ENCODE data around the gene CHST11.

CHST11 gene

DNA sequence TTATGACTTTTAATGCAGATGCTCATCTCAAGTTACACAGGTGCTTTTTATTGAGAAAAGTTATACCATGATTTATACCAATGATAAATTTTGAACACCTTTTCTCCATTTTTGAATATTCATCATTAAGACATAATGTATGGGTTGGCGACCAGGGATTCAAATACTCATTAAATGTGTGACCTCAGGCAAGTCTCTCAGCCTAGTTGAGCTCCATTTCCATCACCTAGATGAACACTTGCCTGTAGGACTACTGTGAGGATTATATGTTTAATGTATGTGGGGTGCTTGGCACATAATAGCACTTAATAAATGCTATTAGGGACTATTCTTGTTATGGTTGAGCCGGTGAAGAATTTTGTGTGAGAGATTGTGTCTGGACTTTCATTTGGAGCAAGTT is 228.6 kb downstream of the CHST11 start:
- intact Hi-C loops (cut with DNase I): no loop called here
- DNase-seq: no peak

DNA sequence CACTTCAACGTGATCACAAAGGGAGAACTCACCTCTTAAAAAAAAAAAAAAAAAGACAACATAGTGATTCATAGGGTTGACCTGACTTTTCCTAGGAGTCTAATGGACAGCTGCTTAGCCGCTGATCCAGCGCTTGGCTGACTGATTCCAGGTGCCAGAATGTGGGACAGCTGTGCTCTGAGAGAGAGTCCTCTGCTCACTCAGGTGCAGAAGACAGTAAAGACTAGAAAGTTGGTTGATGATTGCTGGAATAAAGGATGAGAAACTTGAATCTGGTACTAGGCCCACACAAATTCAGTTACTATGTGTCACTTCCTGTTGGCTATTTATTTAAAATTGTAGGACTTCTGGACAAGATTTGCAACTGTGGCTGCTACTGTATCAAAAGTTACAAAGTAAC is 229.4 kb downstream of the CHST11 start:
- no peak for DNase-seq
- intact Hi-C loops (cut with DNase I): no loop called here

DNA sequence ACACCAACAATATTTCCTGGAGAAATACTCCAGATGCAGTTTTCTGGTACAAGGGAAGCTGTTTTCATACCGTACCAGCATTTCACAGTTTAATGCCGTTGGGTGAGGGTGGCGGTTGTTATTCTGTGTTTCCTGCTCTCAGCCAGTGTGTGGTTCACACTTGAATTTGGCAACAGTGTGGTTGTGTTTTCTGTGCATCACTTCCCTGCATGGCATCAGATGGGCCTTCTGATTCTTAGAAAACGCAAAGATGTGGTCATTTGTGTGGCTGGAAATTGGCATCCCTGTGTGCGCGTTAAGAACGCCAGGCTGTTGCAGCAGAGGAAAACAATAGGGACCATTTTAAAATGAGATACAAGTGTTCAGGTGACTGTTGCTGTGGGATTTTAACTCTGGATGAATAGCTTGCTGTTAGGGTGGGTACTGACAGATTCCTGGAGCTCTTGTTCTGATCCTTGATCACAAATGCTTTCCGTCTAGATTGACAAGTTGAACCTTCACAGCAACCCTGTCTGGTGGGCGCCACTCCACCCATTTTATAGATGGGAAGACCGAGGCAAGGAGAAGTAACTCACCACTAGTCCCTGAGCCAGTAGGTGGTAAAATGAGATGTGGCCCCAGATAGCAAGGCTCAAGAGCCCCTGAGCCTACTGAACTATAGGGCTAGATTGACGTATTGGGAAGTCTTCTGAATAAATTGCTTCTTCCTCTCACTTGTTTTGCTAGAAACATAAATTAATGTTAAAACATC is 231.2 kb downstream of the CHST11 start:
- DNase-seq: no peak
- intact Hi-C loops (cut with DNase I): no loop called here

DNA sequence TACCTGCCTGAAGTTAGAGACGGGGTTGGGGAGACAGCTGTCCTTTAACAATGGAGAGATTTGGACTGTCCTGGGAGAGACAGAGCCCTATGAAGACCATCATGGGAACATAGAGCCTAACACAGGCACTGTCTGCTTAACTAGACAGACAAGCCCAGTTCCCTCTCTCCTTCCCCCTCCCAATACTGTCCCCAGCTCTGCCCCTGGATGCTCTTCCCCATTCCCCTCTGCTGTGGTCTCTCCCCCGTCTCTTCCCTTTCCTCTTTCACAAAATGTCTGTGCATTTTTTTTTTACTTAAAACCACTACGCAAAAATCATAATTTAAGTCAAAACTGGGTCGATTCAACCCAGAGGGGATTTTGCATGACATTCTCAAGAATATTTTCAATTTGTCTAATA is 232.9 kb downstream of the CHST11 start:
- intact Hi-C loops (cut with DNase I): no loop called here
- no peak for DNase-seq

DNA sequence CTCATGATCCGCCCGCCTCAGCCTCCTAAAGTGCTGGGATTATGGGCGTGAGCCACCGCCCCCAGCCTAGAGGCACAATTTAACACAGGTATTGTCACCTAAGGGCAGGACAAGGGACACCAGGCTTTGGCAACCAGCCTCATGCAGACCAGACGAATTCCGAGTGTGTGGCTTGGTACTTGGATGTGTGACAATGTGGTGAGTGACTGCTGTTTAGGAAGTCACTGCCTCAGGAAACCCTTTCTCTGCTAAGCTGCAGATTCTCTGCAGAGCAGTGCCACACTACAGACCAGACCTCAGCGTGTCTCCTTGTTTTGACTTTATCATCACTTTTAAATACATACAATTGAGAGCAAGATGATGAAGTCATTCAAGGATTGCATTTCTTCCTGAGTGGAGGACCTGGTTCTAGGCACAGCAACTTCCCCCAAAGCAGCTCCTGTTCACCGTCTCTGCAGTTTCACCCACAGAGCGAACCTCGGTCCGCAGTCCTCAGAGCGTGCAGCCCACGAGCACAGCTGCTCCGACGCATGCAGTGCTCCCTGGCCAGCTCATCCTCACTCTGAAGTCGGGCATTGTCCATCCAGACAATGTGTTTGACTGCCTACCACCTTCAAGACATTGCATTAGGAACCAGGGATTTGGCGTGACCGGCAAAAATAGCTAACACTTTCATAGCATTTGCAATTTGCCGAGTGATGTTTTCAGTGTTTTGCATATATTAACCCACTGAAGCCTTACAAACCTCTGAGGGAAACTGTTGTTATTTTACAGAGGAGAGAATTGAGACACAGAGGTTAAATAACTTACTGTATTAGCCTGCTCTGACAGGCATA is 235.2 kb downstream of the CHST11 start:
- no peak for DNase-seq

DNA sequence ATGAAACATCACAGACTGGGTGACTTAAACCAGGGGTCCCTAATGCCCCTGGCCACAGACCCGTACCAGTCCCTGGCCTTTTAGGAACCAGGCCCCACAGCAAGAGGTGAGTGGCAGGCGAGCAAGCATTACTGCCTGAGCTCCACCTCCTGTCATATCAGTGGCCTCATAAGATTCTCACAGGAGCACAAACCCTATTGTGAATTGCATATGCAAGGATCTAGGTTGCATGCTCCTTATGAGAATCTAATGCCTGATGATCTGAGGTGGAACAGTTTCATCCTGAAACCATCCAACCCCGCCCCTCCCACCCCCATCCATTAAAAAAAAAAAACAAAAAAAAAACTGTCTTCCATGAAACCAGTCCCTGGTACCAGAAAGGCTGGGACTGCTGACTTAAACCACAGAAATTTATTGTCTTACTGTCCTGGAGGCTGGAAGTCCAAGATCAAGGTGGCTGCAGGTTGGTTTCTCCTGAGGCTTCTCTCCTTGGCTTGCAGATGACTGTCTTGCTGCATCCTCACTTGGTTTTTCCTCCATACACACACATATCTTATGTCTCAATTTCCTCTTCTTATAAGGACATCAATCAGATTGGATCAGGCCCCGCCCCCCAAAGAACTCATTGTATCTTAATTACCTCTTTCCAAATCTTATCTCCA is 235.9 kb downstream of the CHST11 start:
- no peak for DNase-seq
- intact Hi-C loops (cut with DNase I): no loop called here

More for the DNA sequence above, 235.2 kb downstream of the CHST11 start:
- intact Hi-C loops (cut with DNase I): no loop called here

DNA sequence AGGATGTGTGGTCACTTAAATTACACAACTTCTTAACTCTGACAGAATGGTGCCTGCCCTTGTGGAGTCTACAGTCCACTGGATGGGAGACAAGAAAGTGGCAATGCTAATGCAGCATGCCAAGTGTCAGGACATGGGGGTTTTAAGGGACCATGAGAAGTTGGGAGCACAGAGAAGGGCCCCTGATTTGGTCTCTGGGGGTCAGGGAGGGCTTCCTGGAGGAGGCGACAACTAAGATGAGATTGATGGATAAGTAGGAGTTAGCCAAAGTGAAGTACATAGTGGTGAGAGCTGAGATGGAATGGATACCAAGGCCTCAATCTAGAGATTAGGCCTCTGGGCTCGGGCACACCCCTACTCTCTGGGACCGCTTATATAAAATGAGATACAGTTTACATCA is 236.7 kb downstream of the CHST11 start:
- DNase-seq: no peak
- intact Hi-C loops (cut with DNase I): no loop called here

DNA sequence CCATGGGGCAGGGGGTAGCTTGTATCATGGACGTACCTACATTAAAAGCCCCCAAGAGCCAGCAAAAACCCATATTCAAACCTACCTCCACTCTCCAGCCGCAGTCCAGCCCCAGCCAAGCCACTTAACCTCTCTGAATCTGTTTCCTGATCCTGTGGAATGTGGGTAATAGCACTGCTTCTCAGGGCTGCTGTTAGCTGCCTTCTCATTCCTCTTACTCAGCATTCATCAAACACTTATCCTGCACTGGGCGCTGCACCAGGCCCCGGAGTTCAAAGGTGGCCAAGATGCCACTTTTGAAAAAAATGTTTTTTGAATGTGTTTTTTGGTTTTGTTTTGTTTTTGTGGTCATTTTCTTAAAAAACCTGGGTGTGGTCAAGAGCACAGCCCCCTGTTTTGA is 237.4 kb downstream of the CHST11 start:
- no peak for DNase-seq
- intact Hi-C loops (cut with DNase I): no loop called here

DNA sequence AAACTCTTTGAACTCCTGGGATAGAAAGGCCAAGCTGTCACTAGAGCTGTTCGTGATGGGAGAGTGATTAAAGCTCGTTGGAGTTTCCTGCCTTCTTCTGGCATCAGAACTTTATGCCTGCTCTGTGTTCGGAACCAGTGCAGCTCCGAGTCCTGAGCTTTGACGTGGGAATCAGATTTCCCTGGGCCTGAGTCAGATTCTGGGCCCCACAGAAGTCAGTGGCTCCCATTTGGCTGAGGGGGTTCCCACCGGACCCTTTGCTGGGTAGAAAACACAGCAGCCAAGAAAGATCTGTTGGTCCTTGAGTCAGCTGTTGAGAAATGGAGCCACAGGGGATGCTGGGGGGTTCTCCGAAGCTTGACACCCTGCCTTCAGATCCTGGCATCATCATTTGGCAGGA is 238.0 kb downstream of the CHST11 start:
- intact Hi-C loops (cut with DNase I): no loop called here
- no peak for DNase-seq

DNA sequence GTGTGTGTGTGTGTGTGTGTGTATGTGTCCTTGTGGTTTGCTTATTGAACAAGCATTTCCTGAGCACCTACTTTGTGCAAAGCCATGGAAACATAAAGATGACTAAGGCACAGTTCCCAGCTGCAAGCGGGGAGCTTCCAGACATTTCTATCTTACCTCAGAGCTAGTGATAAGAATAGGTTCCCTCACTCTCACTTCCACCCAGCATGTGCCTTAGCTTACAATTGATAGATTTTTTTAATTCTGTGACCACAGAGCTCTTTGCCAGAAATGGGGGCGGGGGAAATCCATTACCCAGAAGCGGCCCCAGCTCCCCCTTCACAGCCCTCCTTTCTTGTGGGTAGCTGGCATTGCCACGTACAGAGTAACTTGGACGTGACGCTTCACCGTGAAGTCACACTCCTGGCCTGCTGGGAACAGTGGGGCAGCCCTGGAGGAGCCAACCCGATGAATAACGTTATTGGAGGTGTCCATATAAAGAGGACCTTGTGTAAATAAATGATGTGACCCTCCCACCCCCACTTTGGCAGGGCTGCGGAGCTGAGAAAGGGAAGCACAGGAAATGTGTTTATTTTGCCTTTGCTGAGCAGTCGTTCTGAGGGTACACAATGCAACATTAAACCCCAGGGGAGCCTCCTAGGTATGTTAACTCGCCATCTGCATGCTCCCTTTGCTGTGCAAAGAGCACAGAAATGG is 238.9 kb downstream of the CHST11 start:
- intact Hi-C loops (cut with DNase I): no loop called here
- DNase-seq: peak in 2 of 42 donors; percentile 34 to 67

DNA sequence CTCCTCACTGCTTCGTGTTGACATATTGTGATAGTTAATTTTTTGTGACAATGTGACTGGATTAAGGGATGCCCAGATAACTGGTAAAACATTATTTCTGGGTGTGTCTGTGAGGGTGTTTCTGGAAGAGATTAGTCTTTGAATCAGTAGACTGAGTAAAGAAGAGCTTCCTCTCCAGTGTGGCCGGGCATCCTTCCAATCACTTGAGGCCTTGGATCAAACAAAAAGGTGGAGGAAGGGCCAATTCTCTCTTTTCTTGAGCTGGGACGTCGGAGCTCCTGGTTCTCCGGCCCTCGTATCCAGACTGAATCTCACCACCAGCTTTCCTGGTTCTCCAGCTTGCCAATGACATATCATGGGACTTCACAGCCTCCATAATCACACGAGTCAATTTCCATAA is 240.4 kb downstream of the CHST11 start:
- intact Hi-C loops (cut with DNase I): no loop called here
- no peak for DNase-seq

DNA sequence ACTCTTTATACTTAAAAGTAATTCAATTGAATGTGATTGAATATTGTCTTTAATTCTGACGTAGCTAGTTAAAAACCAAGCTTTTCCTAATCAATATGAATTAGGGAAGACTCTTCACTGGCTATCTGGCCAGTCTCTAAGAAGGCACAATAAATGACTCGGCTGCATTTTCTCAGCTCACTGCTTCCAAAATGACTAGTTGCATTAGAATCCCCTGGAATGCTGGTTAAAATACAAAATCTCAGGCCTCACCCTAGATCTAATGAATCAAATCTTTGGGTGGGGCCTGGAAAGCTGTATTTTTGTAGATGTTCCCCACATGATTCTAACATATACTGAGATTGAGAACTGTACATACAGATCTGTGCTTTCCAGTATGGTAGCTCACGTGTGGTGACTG is 242.1 kb downstream of the CHST11 start:
- no peak for DNase-seq
- intact Hi-C loops (cut with DNase I): no loop called here

DNA sequence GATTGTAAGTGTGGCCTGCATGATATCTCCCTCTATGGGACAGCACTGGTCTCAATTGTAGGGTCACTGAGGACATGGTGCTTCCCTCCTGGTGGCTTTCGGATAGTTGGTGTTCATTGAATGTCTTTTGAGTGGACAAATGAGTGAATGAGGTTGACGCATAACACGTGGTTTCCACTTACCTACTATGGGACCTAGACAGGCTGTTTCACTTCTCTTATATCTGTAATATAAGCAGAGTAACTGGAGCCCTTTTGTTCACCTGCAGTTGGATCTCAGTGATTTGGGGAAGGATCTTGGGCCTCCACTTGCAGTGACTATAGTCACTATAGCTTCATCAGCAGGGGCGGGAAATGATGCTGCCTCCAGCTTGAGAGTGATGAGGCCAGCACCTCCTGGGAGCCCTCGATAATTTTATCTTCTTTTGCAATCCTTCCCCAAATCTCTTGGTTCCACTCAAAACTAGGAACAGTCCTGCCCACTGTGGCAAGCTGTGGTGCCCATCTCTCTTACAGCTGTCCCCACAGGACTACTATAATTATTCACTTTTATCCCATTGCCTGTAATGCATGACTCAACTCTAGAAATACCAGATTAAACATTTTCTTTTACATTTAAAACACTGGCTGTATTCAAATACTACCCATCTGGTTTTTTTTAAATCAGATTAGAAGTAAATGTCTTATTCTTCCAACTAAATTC is 242.9 kb downstream of the CHST11 start:
- intact Hi-C loops (cut with DNase I): no loop called here
- DNase-seq: no peak

DNA sequence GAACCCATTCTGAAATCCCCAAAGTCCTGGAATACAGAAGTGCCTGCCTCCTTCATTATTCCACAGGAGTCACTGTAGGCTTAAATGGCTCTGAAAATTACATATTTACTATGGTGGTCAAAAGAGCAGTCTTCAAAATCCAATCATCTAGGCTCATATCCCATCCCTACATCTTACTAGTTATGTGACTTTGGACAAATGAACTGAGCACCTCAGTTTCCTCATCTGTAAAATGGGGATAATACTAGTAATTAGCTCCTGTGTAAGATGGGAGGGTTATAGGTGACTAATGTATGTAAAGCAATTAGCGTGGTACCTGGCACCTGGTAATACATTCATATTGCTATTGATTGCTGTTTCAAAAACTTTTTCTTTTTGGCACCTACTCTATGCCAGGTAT is 243.6 kb downstream of the CHST11 start:
- DNase-seq: no peak
- intact Hi-C loops (cut with DNase I): no loop called here

DNA sequence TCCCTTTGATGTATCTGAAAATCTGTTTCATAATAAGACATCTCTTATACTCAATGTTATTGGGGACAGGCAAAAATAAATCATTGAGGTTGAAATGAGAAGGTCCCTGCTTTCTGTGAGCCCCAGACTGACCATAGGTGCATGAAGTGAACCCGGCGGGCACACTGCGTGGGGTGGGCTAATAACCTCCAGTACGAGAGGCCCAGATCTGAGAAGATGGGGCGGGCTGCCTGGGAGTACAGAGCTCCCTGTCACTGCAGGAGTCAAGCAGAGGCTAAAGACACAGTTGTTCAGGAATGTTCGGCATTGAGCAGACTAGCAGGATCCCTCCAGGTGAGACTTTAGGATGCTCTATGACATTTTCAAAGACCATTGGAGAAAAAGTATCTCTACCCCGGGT is 244.6 kb downstream of the CHST11 start:
- DNase-seq: no peak
- intact Hi-C loops (cut with DNase I): no loop called here

DNA sequence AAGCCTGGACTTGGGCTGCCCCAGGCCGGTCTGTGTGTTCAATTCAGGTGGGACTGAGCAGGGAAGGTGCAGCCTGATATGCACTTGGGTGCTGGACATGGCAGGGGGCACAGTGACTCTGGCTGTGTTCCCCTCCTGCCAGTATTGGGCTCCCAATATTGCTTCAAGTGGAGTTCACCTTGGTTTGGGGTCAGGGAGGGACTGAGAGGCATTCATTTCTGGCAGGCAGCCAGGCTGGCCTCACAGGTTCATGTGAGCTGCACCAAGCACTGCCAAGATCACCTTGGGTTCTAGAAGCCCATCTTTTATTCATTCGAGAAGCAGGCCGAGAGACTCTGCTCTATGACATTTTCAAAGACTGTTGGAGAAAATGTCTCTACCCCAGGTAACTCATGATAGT is 245.0 kb downstream of the CHST11 start:
- DNase-seq: no peak
- intact Hi-C loops (cut with DNase I): no loop called here

DNA sequence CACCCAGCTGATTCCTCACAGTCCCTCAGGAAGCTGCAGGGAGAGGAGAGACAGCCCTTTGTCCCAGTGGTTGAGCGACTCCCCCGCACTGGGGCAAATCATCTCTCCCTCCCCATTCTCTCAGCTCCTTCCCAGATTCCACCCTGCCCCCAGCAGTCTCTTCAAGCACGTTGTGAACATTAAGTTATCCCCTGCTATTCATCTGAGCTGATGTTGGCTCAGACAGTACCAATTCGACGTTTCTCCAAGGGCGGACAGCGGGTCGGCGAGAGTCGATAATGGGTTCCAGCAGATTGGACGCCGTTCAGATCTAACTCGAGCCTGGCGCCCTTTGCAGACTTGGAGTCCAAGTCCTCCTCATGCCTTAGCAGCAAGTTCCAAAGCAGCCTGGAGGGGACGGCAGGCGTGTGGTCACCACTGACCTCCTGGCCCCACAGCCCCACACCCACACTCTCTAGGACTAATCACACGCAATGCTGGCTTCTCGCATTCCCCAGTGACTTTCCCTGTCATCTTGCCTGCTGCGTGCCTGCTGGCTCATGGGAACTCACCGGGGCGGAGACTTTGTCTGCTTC is 245.9 kb downstream of the CHST11 start:
- intact Hi-C loops (cut with DNase I): no loop called here
- no peak for DNase-seq

DNA sequence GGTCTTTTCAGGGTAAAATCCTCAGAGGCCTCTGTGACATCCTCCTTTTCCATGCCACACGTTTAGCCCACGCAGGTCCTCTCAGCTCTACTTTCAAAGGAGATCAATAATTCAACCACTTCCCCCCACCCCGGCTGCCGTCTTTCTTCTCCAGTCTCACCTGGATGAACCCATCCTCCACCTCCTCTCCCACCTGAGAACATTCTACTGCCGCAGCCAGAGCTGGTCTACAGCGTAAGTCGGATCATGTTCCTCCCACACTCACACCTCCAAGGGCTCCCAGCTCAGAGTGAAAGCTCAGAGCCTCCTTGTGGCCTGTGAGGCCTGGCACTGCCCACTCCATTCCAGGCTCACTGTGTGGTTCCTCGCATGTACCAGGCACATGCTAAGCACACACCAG is 246.6 kb downstream of the CHST11 start:
- intact Hi-C loops (cut with DNase I): no loop called here
- DNase-seq: peak in 2 of 42 donors; percentile 23 to 52

Measured in head of caudate nucleus (tissue), 42 donors.